Activated naive CD8-positive, alpha-beta T cell (primary cell): Measurements from ENCODE around the gene IQCE.

ENCODE experiments used
- H3K27ac Mint-ChIP-seq: one replicate; pipeline ENCODE4 v1.8.0; 2021; ENCODE audit warnings: mixed read lengths
- H3K27me3 Mint-ChIP-seq: one replicate; pipeline ENCODE4 v1.8.0; 2021; ENCODE audit warnings: mixed read lengths
- H3K36me3 Mint-ChIP-seq: one replicate; pipeline ENCODE4 v1.8.0; 2021; ENCODE audit warnings: mixed read lengths
- H3K4me1 Mint-ChIP-seq: one replicate; pipeline ENCODE4 v1.8.0; 2021; ENCODE audit warnings: low read depth, mixed read lengths
- H3K4me3 Mint-ChIP-seq: one replicate; pipeline ENCODE4 v1.8.0; 2021; ENCODE audit warnings: mild to moderate bottlenecking, mixed read lengths
- H3K9me3 Mint-ChIP-seq: one replicate; pipeline ENCODE4 v1.8.0; 2021; ENCODE audit warnings: low read depth, mixed read lengths

The IQCE gene

GRCh38 chr7:2517678-2518507, 40.9 kb upstream of the IQCE start:
- Mint-ChIP-seq H3K4me3 (peak overlapping the region; percentile 78), H3K4me1 (peaks cover 36% of the 10 kb centered on the region), H3K36me3 (peaks cover 2% of the 10 kb centered on the region), H3K27ac (peak overlapping the region; percentile 50), H3K27me3 (no peaks in the 10 kb centered on the region), H3K9me3 (no peaks in the 10 kb centered on the region)

GRCh38 chr7:2518737-2519118, 40.1 kb upstream of the IQCE start:
- no peaks in the 10 kb centered on the region for H3K27me3 Mint-ChIP-seq
- H3K36me3 Mint-ChIP-seq, result peaks cover 2% of the 10 kb centered on the region
- peaks cover 35% of the 10 kb centered on the region for H3K4me1 Mint-ChIP-seq
- no peaks in the 10 kb centered on the region for H3K9me3 Mint-ChIP-seq
- peak overlapping the region; percentile 66 for H3K27ac Mint-ChIP-seq
- H3K4me3 Mint-ChIP-seq, result peak overlapping the region; percentile 78

GRCh38 chr7:2519119-2519930, 39.5 kb upstream of the IQCE start, which contains the start of gene LFNG:
Gene LFNG, plus strand, starts transcription at chr7:2519774. Its CDS starts 88 bp downstream, at chr7:2519862.
- H3K36me3 Mint-ChIP-seq, result peaks cover 2% of the 10 kb centered on the region
- H3K27ac Mint-ChIP-seq, result peak within 1 kb of the TSS; percentile 86
- peak within 1 kb of the TSS; percentile 93 for H3K4me3 Mint-ChIP-seq
- H3K27me3 Mint-ChIP-seq, result no peaks in the 10 kb centered on the region
- H3K4me1 Mint-ChIP-seq, result peaks cover 35% of the 10 kb centered on the region
- H3K9me3 Mint-ChIP-seq, result no peaks in the 10 kb centered on the region

GRCh38 chr7:2520131-2520760, 38.5 kb upstream of the IQCE start:
- no peaks in the 10 kb centered on the region for H3K27me3 Mint-ChIP-seq
- H3K4me3 Mint-ChIP-seq, result peak overlapping the region; percentile 93
- no peaks in the 10 kb centered on the region for H3K9me3 Mint-ChIP-seq
- peaks cover 2% of the 10 kb centered on the region for H3K36me3 Mint-ChIP-seq
- peaks cover 35% of the 10 kb centered on the region for H3K4me1 Mint-ChIP-seq
- peak overlapping the region; percentile 86 for H3K27ac Mint-ChIP-seq

GRCh38 chr7:2520761-2521290, 38.0 kb upstream of the IQCE start:
- peaks cover 2% of the 10 kb centered on the region for H3K36me3 Mint-ChIP-seq
- peaks cover 39% of the 10 kb centered on the region for H3K4me1 Mint-ChIP-seq
- peak overlapping the region; percentile 86 for H3K27ac Mint-ChIP-seq
- no peaks in the 10 kb centered on the region for H3K9me3 Mint-ChIP-seq
- peak overlapping the region; percentile 93 for H3K4me3 Mint-ChIP-seq
- H3K27me3 Mint-ChIP-seq, result no peaks in the 10 kb centered on the region

- Mint-ChIP-seq H3K9me3 (no peaks in the 10 kb centered on the region), H3K4me1 (peaks cover 41% of the 10 kb centered on the region), H3K4me3 (peak overlapping the region; percentile 91), H3K27ac (peak overlapping the region; percentile 93), H3K36me3 (peaks cover 2% of the 10 kb centered on the region), H3K27me3 (no peaks in the 10 kb centered on the region)
These were observed 37.4 kb upstream of the IQCE start for GRCh38 chr7:2521341-2521745.

GRCh38 chr7:2521952-2522591, 36.7 kb upstream of the IQCE start:
- Mint-ChIP-seq H3K4me1 (peaks cover 42% of the 10 kb centered on the region), H3K9me3 (no peaks in the 10 kb centered on the region), H3K4me3 (peak overlapping the region; percentile 91), H3K36me3 (peaks cover 2% of the 10 kb centered on the region), H3K27ac (peak overlapping the region; percentile 93), H3K27me3 (no peaks in the 10 kb centered on the region)

GRCh38 chr7:2522780-2523433, 35.9 kb upstream of the IQCE start:
- peak overlapping the region; percentile 89 for H3K27ac Mint-ChIP-seq
- peaks cover 42% of the 10 kb centered on the region for H3K4me1 Mint-ChIP-seq
- peaks cover 2% of the 10 kb centered on the region for H3K36me3 Mint-ChIP-seq

GRCh38 chr7:2523461-2523936, 35.3 kb upstream of the IQCE start:
- H3K9me3 Mint-ChIP-seq, result no peaks in the 10 kb centered on the region
- H3K27me3 Mint-ChIP-seq, result no peaks in the 10 kb centered on the region
- peak overlapping the region; percentile 91 for H3K4me3 Mint-ChIP-seq
- H3K36me3 Mint-ChIP-seq, result peaks cover 2% of the 10 kb centered on the region
- no peak overlapping the region for H3K27ac Mint-ChIP-seq
- H3K4me1 Mint-ChIP-seq, result peaks cover 42% of the 10 kb centered on the region

More at GRCh38 chr7:2522780-2523433, 35.9 kb upstream of the IQCE start:
- H3K4me3 Mint-ChIP-seq, result peak overlapping the region; percentile 91
- H3K9me3 Mint-ChIP-seq, result no peaks in the 10 kb centered on the region
- no peaks in the 10 kb centered on the region for H3K27me3 Mint-ChIP-seq

- H3K27ac Mint-ChIP-seq, result no peak overlapping the region
- no peaks in the 10 kb centered on the region for H3K9me3 Mint-ChIP-seq
- H3K36me3 Mint-ChIP-seq, result peaks cover 2% of the 10 kb centered on the region
- H3K27me3 Mint-ChIP-seq, result no peaks in the 10 kb centered on the region
- peaks cover 44% of the 10 kb centered on the region for H3K4me1 Mint-ChIP-seq
- H3K4me3 Mint-ChIP-seq, result peak overlapping the region; percentile 7
These were observed 34.6 kb upstream of the IQCE start for GRCh38 chr7:2523941-2524807.

- H3K4me3 Mint-ChIP-seq, result no peak overlapping the region
These were observed 33.7 kb upstream of the IQCE start for GRCh38 chr7:2524808-2525657.

More at GRCh38 chr7:2524808-2525657, 33.7 kb upstream of the IQCE start:
- Mint-ChIP-seq H3K27me3 (no peaks in the 10 kb centered on the region), H3K4me1 (peaks cover 49% of the 10 kb centered on the region), H3K9me3 (no peaks in the 10 kb centered on the region), H3K36me3 (peaks cover 2% of the 10 kb centered on the region), H3K27ac (no peak overlapping the region)
